ENCODE data around the gene CNOT10.

The CNOT10 gene

DNA sequence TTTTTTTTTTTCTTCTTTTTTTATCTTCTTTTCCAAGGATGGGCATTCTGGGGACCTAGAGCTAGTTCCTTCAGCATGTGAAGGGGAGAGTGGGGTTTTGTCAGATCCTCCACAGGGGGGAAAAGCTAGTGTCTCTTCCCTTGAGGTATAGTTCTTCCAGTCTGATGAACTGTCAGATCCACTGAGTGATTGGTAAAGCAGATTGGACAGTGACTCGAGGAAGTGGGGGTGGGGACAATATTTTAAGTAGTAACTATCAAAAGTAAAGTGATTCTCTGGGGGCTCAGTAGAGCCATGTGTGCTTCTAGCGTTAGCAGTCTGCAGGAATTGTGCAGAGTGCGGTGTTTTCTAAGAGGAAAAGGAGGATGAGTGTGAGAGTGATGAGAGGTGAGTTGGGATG is 70.8 kb downstream of the CNOT10 start:
- Histone ChIP-seq H3K27ac (no peak overlapping the region), H3K36me3 (replicated peaks) (no peaks in the 10 kb centered on the region), H3K27me3 (replicated peaks) (no peaks in the 10 kb centered on the region), H3K4me3 (ENCODE audit: low read depth, low read length) (no peak overlapping the region)
- TF ChIP-seq, protein P1, sequence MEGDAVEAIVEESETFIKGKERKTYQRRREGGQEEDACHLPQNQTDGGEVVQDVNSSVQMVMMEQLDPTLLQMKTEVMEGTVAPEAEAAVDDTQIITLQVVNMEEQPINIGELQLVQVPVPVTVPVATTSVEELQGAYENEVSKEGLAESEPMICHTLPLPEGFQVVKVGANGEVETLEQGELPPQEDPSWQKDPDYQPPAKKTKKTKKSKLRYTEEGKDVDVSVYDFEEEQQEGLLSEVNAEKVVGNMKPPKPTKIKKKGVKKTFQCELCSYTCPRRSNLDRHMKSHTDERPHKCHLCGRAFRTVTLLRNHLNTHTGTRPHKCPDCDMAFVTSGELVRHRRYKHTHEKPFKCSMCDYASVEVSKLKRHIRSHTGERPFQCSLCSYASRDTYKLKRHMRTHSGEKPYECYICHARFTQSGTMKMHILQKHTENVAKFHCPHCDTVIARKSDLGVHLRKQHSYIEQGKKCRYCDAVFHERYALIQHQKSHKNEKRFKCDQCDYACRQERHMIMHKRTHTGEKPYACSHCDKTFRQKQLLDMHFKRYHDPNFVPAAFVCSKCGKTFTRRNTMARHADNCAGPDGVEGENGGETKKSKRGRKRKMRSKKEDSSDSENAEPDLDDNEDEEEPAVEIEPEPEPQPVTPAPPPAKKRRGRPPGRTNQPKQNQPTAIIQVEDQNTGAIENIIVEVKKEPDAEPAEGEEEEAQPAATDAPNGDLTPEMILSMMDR (IDR thresholded peaks at IDR 0.05; ENCODE audit: low read depth, low read length, missing control alignments) = no peak
- no peak for DNase-seq
- in situ Hi-C loops (cut with HindIII; ENCODE audit: low pct_ligation_motif_present, low sequenced_read_pairs) = no loop called here

- TF ChIP-seq, protein P1 (IDR thresholded peaks at IDR 0.05; ENCODE audit: low read depth, low read length, missing control alignments) = no peak
- no peak for DNase-seq
- Histone ChIP-seq H3K27ac (no peak overlapping the region), H3K4me3 (ENCODE audit: low read depth, low read length) (no peak overlapping the region), H3K27me3 (replicated peaks) (no peaks in the 10 kb centered on the region), H3K36me3 (replicated peaks) (peaks cover 3% of the 10 kb centered on the region)
- in situ Hi-C loops (cut with HindIII; ENCODE audit: low pct_ligation_motif_present, low sequenced_read_pairs) = no loop called here
Observed at GRCh38 chr3:32757618-32758374, 72.8 kb downstream of the CNOT10 start.

- DNase-seq = no peak
- H3K27me3 ChIP-seq (replicated peaks) = no peaks in the 10 kb centered on the region
- peaks cover 3% of the 10 kb centered on the region for H3K36me3 ChIP-seq (replicated peaks)
- in situ Hi-C loops (cut with HindIII; ENCODE audit: low pct_ligation_motif_present, low sequenced_read_pairs) = no loop called here
- no peak overlapping the region for H3K4me3 ChIP-seq (ENCODE audit: low read depth, low read length)
- H3K27ac ChIP-seq = no peak overlapping the region
- TF ChIP-seq, protein P1 (IDR thresholded peaks at IDR 0.05; ENCODE audit: low read depth, low read length, missing control alignments) = no peak
Observed at GRCh38 chr3:32758375-32758753, 73.4 kb downstream of the CNOT10 start.

GRCh38 chr3:32759342-32759741 is 74.4 kb downstream of the CNOT10 start:
- H3K27me3 ChIP-seq (replicated peaks) = no peaks in the 10 kb centered on the region
- TF ChIP-seq, protein P1 (IDR thresholded peaks at IDR 0.05; ENCODE audit: low read depth, low read length, missing control alignments) = no peak
- in situ Hi-C loops (cut with HindIII; ENCODE audit: low pct_ligation_motif_present, low sequenced_read_pairs) = no loop called here
- H3K4me3 ChIP-seq (ENCODE audit: low read depth, low read length) = no peak overlapping the region
- peaks cover 3% of the 10 kb centered on the region for H3K36me3 ChIP-seq (replicated peaks)
- H3K27ac ChIP-seq = no peak overlapping the region
- no peak for DNase-seq

GRCh38 chr3:32764481-32764880 is 79.5 kb downstream of the CNOT10 start:
- no peak for DNase-seq
- Histone ChIP-seq H3K36me3 (replicated peaks) (peaks cover 10% of the 10 kb centered on the region), H3K4me3 (ENCODE audit: low read depth, low read length) (no peak overlapping the region), H3K27me3 (replicated peaks) (no peaks in the 10 kb centered on the region), H3K27ac (no peak overlapping the region)
- TF ChIP-seq, protein P1 (IDR thresholded peaks at IDR 0.05; ENCODE audit: low read depth, low read length, missing control alignments) = no peak
- in situ Hi-C loops (cut with HindIII; ENCODE audit: low pct_ligation_motif_present, low sequenced_read_pairs) = no loop called here

- in situ Hi-C loops (cut with HindIII; ENCODE audit: low pct_ligation_motif_present, low sequenced_read_pairs) = no loop called here
- no peak overlapping the region for H3K4me3 ChIP-seq (ENCODE audit: low read depth, low read length)
- TF ChIP-seq, protein P1 (IDR thresholded peaks at IDR 0.05; ENCODE audit: low read depth, low read length, missing control alignments) = no peak
- H3K27ac ChIP-seq = no peak overlapping the region
- no peaks in the 10 kb centered on the region for H3K36me3 ChIP-seq (replicated peaks)
- H3K27me3 ChIP-seq (replicated peaks) = no peaks in the 10 kb centered on the region
- DNase-seq = no peak
Observed at GRCh38 chr3:32778389-32778788, 93.4 kb downstream of the CNOT10 start.

All from brain microvascular endothelial cell (primary cell).